ENCODE data around the gene ADAM22.

ADAM22 gene

DNA sequence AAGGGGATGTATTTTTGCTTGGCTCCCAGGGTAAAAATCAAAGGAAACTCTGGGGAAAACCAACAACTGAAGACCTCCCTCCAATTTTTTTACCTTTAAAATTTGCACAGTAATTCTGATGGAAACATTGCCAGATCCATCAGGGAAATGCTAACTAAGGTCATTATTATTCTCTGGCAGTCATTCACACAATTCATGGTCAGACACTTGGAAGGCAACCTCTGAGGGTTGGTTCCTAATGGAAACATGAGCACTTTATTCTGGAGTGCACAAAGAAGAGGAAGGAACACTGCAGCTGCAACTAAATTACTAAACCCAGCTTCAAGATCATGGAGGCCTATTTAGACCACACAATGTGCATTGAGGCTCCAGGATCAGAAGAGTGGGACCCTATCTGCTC is 251.6 kb downstream of the ADAM22 start:
- no peak for DNase-seq
- in situ Hi-C loops (cut with HindIII; ENCODE audit: low pct_ligation_motif_present, low pct_unique_long_range_greater_than_20kb, low sequenced_read_pairs): no loop called here

DNA sequence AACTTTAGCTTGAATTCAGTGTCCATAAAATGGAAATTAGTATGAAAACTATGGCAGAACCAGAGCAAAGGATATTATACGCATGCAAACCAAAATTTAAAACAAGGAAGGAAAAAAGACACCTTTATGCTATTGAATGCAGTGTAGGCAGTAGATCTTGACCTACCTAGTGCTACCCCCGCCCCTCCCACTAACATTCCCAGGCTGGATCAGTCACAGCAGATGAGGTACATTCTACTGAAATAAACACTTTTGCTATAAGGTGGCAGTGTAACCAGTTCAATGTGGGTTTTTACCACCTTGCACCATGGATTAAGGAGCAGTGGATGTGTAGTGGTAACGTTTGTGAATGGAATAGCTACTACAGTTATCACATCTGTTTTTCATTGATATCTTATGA is 257.9 kb downstream of the ADAM22 start:
- in situ Hi-C loops (cut with HindIII; ENCODE audit: low pct_ligation_motif_present, low pct_unique_long_range_greater_than_20kb, low sequenced_read_pairs): no loop called here
- DNase-seq: no peak

DNA sequence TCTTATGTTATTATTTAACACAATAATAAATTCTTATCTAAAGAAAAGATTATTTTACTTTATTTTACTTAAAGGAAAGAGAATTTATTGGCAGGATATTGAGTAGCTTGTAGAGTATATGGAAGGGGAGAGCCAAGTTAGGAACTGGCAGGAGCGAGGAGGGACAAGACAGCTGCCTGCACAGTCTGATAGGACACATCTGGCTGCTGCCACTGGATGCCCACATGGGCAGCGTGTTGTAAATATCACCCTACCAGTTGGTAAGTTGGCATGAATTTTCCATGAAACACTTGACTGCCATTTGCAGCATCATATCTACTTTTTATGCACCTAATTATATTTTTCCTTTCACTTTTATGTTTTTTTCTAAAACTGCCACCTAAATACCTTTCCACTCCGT is 266.2 kb downstream of the ADAM22 start:
- in situ Hi-C loops (cut with HindIII; ENCODE audit: low pct_ligation_motif_present, low pct_unique_long_range_greater_than_20kb, low sequenced_read_pairs): no loop called here
- no peak for DNase-seq

DNA sequence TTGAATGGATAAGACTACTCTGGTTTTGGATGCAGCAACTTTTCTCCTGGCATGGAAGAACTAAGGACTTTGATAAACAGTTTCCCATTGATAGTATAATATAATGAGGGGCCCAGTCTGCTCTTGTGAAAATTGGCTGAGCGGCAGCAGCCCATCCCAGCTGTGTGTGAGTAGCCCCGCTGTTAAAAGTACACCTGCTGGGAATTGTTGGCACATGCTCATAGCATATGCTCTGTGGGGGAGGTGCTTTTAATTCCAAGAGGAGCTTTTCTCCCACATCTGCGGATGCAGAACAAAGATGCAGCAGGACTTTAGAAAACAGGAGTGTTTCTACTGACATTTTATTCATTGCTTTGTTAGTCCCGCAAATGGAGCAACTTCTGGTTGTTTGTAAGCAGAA is 266.7 kb downstream of the ADAM22 start:
- in situ Hi-C loops (cut with HindIII; ENCODE audit: low pct_ligation_motif_present, low pct_unique_long_range_greater_than_20kb, low sequenced_read_pairs): no loop called here
- DNase-seq: no peak

DNA sequence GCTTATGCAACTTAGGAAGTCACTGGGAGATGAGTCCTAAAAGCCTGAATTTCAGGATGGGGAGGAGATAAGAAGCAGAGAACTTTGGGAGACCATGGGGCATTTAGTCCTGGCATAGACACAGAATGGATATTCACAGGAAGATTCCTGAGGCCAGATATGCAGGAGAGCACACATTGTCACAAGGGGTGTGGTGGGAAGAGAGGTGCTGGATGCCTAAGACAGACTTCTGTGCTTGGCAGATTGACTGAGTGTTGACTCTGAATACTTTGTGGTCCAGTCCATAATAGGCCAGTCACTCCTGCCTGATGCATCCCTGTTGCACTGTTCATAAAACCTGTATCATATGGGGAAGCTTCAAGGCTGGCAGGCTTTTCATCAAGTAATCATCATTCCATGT is 267.3 kb downstream of the ADAM22 start:
- in situ Hi-C loops (cut with HindIII; ENCODE audit: low pct_ligation_motif_present, low pct_unique_long_range_greater_than_20kb, low sequenced_read_pairs): no loop called here
- no peak for DNase-seq

DNA sequence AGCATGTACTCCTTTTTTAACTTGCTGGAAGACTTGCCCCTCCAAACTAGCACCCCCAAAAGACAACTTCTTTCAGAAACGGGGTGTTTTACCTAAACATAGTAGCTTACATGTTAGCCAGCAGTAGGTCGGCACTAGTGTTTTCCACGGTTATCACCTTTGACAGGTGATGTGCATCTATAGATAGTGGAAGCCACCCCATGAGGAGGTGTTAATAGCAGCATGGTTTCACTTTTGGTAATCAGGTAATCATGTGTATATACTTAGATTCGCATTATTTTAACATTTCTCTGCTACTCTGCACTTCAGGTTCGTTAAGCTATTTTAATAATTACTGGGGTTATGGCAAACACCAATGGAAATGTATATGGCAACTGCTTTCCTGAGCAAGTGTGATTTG is 268.2 kb downstream of the ADAM22 start:
- DNase-seq: no peak
- in situ Hi-C loops (cut with HindIII; ENCODE audit: low pct_ligation_motif_present, low pct_unique_long_range_greater_than_20kb, low sequenced_read_pairs): no loop called here

DNA sequence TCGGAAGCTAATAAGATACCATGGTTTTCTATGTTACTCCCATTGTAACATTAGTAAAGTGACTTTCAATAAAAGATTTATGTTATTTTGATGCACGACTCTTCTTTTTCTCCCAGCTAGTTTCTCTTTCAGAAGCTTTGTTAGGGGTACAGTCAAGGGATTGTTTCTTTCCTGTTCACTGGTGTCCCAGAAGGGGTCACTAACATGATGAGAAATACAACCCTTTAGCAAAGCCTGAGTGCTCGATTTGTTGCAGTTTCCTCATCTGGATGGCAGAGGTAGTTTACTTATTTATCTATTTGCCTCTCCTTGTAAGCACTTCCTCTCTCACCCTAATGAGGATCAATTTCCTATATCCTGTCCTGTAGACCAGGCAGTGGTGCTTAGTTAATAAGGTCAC is 268.7 kb downstream of the ADAM22 start:
- in situ Hi-C loops (cut with HindIII; ENCODE audit: low pct_ligation_motif_present, low pct_unique_long_range_greater_than_20kb, low sequenced_read_pairs): no loop called here
- DNase-seq: no peak

DNA sequence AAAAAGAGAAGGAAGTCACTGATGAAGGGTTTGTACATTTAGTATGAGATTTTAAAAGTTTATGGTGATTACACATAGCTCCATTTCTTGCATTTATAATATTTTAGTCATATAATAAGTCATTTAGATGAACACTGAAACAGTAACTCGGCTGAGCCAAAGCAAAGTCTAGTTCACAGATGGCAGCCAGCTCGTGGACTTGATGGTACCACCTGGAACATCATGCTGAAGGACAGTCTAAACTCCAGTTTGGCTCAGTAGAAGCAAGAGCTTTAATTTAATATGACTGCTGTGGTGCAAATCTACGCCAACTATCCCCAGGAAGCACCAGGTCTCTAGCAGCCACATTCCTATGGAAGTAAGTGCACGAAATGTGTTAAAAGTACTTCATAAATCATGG is 269.4 kb downstream of the ADAM22 start:
- DNase-seq: no peak
- in situ Hi-C loops (cut with HindIII; ENCODE audit: low pct_ligation_motif_present, low pct_unique_long_range_greater_than_20kb, low sequenced_read_pairs): no loop called here

DNA sequence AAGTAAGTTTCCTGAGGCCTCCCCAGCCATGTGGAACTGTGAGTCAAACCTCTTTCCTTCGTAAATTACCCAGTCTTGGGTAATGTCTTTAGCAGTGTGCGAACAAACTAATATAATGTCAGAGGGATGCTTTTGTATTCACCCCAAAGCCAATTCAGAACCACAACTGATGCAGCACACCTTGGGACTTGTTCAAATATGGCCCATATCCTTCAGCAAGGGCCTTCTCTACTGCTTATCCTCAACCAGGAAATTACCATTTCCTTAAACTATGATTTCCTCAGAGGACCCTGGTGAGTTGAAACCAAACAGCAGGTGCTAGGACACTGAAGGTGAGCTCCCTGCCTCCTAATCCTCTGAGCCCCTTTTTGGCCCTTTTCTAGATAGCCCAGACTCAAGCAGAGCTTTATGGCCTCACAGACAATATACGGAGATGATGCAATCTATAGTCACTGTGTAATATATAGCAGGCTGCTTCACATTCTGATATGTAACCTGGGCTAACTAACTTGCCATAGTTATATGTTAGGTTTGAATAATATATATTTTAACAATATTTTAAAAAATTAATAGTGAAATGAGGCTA is 270.6 kb downstream of the ADAM22 start:
- DNase-seq: no peak
- in situ Hi-C loops (cut with HindIII; ENCODE audit: low pct_ligation_motif_present, low pct_unique_long_range_greater_than_20kb, low sequenced_read_pairs): no loop called here

DNA sequence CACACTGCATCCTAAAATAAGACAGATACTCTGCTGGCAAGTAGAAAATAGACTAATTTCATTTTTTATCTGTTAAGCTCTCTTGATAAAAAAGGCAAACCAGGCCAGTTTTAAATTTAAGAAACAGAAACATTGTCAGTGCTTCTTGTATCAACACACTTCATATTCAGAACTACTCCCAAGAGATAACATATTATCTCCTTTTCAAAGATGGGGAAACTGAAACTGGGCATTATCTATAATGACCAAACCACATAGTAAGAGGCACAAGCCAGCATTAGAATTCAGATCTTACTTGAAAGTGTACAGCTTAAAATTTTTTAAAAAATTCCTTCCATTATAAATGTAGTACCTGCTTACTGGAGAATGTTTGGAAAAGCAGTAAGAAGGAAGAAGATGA is 271.1 kb downstream of the ADAM22 start:
- in situ Hi-C loops (cut with HindIII; ENCODE audit: low pct_ligation_motif_present, low pct_unique_long_range_greater_than_20kb, low sequenced_read_pairs): no loop called here
- no peak for DNase-seq

DNA sequence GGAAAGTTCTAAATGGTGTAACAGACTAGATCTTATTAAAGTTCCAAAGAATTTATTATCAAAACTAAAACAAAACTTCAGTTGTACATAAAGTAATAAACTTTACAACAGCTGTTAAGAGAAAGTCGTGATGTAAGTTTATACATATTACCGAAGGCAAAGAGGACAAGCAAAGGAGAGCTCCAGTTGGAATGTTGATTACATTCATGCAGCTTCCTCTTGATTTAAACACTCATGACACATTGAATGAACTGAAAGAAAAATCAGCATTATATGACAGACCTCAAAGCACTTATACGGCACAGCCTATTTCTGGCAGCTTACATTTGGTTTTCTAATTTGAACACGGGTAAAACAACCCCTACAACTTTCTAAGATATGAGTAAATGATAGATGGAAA is 272.2 kb downstream of the ADAM22 start:
- no peak for DNase-seq
- in situ Hi-C loops (cut with HindIII; ENCODE audit: low pct_ligation_motif_present, low pct_unique_long_range_greater_than_20kb, low sequenced_read_pairs): no loop called here

DNA sequence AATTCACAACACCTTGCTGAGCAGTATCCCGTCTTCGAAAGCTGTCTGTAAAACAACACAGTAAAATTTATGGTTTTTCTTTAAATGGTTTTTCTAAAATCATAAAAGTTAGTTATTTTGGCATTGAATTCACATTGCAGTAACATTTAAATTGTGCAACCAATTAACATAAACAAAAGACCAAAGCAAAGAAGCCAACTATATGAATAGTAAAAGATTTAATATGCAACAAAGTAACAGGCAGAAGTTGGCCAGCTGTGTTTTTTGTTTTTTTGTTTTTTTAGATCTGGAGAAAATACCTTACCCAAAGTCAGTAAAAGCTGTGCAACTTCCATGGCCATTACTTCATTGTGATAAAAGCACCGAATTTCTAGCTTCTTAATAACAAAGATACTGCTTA is 274.5 kb downstream of the ADAM22 start:
- no peak for DNase-seq
- in situ Hi-C loops (cut with HindIII; ENCODE audit: low pct_ligation_motif_present, low pct_unique_long_range_greater_than_20kb, low sequenced_read_pairs): no loop called here

DNA sequence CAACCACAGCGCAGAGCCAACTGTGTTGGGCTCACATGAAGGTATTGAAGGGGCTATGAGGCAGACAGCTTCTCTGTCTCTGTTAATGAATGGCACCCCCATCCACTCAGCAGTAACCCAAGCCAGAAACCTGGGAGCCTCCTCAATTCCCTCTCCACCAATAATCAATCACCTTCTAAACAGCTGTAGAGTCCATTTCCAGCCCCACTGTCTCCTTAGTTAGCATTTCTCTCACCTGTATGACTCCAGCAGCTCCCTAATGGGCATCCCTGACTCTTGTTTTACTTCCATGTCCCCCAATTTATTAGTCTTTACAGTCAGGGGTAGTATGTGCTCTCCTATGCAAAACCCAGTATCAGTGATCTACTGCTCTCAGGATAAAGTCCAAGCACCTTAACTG is 278.9 kb downstream of the ADAM22 start:
- no peak for DNase-seq
- in situ Hi-C loops (cut with HindIII; ENCODE audit: low pct_ligation_motif_present, low pct_unique_long_range_greater_than_20kb, low sequenced_read_pairs): no loop called here

DNA sequence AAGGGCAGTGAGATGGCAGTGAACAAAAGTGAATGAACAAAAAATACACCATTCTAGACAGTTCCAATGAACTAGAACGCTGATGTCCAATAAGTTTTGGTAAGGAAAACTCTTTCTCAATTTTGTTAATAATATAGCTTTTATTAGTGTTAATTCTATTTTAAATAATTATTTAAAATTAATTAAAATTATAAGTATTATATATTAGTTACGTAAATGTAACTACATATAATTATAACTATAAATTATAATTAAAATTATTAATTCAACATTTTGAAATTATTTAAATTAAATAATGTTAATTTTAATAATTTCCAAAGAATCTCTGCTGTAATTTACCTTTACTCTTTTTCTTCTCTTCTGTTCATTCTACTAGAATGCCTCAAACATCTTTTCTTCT is 280.4 kb downstream of the ADAM22 start:
- DNase-seq: no peak
- in situ Hi-C loops (cut with HindIII; ENCODE audit: low pct_ligation_motif_present, low pct_unique_long_range_greater_than_20kb, low sequenced_read_pairs): no loop called here

DNA sequence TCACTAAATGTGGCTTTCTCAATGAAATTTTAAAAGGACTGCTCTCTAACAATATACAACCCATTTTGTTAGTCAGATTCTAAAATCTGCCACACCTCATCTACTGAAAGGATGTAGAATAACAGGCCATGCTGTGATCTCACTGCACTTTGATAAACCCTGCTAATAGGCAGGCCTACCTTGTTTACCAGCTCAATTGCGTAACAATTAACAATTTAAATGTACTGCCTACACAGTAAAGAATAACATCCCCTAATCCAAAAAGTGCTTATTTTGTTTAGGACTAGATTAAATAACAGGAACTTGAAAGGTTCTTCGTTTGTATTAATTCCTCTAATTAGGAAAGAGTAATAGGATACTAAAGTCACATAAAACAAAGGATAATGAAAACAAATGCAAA is 281.2 kb downstream of the ADAM22 start:
- DNase-seq: no peak

DNA sequence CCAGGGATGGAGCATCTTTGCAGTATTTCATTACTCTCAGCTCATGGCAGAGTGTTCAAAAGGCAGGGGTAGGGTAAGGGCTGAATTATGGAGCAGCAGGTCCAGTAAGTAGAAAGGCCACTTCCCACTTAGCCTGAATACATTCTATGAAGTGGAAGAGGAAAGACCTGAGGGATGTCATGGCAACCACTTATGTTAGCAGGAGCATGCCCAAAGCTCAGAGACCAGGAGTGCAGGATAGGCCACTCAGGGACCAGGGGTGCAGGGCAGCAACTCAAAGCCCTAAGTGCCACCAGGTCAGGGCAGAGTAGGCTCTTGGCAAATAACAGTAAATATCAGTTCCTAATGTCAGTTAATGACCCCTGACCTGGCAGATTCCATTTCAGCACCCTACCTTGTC is 282.2 kb downstream of the ADAM22 start:
- in situ Hi-C loops (cut with HindIII; ENCODE audit: low pct_ligation_motif_present, low pct_unique_long_range_greater_than_20kb, low sequenced_read_pairs): no loop called here
- DNase-seq: no peak

More for the DNA sequence above, 281.2 kb downstream of the ADAM22 start:
- in situ Hi-C loops (cut with HindIII; ENCODE audit: low pct_ligation_motif_present, low pct_unique_long_range_greater_than_20kb, low sequenced_read_pairs): no loop called here

DNA sequence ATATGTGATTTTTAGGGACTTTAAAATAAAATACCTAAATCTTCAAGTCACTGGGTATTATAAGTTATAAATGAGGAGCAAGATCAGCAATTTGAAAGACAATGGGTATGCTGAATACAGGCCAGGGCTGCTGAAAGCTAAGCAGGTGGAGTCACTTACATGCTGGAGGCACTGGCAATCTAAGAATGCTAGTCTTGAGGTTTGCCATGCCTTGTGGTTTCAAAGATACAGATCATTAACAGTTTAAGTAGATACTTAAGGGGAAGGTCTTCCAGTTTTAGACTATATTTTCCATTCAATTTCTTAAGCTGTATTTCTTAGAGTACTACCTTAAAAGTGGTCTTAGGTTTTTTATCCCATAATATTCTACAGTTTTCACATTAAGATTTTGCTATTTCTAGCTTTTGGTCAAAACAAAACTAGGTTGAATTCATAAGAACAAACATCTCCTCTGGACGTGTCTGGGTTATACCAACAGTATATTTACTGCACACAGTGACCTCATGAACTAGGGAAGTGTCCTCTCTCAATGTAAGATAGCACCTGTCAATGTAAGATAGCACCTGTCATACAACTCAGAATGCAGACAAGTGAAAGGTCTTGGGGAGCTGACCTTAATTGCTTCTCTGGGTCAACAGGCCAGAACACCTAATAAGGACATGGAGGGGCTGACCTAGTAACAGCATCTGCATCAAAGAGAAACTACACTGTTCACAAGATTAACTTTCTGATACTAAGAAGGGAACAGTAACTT is 283.8 kb downstream of the ADAM22 start:
- in situ Hi-C loops (cut with HindIII; ENCODE audit: low pct_ligation_motif_present, low pct_unique_long_range_greater_than_20kb, low sequenced_read_pairs): no loop called here
- peak; percentile 81 for DNase-seq

DNA sequence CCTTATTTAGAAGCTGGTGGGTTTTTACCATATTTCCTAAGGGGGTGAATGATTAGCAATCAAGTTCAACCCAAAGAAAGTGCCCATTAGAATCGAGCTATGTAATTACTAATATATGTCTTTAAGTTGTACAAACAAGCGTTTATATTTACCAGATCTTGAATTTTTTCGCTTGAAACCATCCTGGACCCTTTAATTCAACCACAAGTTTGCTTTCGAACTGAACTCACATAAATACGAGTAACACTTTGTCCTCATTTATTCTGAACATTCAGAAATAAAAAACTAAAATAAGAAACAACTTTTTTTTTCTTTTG is 284.3 kb downstream of the ADAM22 start:
- in situ Hi-C loops (cut with HindIII; ENCODE audit: low pct_ligation_motif_present, low pct_unique_long_range_greater_than_20kb, low sequenced_read_pairs): no loop called here
- no peak for DNase-seq

DNA sequence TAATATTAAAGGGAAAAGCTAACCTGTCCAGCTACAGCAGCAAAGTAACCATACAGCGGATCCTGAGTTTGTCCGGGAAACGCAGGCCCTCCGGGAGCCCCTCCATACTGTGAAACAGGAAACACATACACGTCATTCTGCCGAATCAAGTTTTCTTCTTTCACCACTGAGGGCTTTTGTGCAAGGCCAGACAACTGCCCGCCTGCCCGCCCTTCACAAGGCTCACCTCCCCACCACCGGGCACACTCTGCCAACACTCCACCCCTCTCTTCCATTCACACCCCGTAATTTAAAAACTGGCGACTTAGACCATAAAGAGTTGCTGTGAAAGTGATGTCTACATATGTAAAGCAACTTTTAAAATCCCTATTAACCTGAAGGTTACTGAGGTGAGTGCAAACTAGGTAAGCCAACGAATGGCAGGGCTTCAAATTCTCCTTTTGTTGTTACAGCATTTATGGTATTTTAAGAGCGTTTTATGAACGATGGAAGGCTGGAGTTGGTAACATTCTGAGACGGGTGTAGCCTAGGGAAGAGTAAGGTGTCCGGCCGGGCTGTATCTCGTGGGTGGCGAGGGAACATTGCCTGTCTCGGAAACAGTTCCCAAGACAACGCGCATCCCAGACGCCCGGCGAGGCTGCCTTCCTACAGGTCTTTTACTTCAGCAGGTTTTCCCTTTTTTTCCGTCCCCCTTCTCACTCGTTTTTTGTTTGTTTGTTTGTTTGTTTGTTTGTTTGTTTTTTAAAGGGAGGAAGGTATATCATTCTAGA is 285.0 kb downstream of the ADAM22 start:
- DNase-seq: peak; percentile 75
- in situ Hi-C loops (cut with HindIII; ENCODE audit: low pct_ligation_motif_present, low pct_unique_long_range_greater_than_20kb, low sequenced_read_pairs): no loop called here

All from ACHN (cell line).